ENCODE data around the gene RPSA. TPM values are rescaled to one million over a fixed set of nuclear protein-coding genes. Genes with fewer than 3 reads are reported as not detected.

The RPSA gene
- total and polyA plus RNA-seq, 2 of the 4 experiments (the other 2 are of a cell fraction), result 1,415 to 2,710 TPM

DNA sequence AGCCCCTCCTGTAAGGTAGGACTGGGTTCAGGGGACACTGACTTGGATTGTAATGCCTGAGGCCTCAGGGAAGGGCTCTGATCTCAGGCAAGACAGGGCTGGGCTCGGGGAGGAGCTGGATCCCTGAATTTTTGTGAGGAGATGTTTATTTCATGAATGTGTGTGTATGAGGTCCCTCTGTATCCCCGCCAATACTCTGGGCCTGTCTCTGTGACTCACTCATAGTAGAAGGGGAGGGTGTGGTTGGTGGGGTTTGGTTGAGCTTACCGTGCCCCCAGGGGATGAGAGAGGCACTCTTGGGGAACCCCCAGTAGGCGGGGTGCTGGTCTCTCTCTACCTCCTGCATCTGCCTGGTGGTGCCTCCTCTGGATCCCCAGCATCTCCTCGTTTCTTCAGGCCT lies 28.1 kb downstream of the RPSA start:
- in situ Hi-C loops (cut with MboI; ENCODE audit: low sequenced_read_pairs) (no loop called here), dilution Hi-C loops (cut with HindIII; ENCODE audit: low sequenced_read_pairs, unreplicated experiment) (no loop called here), intact Hi-C loops (cut with micrococcal nuclease) (no loop called here)
- Histone ChIP-seq H3K23ac (ENCODE audit: low read depth, low read length) (no peak overlapping the region), H4K8ac (ENCODE audit: low read depth in 2 of 2, low read length in 2 of 2) (peak overlapping the region; percentile 70 to 86; a peak in 3 of 4 replicates), H2BK15ac (ENCODE audit: low read depth, low read length) (no peak overlapping the region), H3K4me2 (ENCODE audit: low read depth, low read length) (no peak overlapping the region), H2AK5ac (ENCODE audit: low read depth, low read length) (no peak overlapping the region), H2BK5ac (ENCODE audit: low read depth, low read length, poor library complexity, severe bottlenecking) (no peak overlapping the region), H2BK120ac (ENCODE audit: low read depth, low read length) (peak overlapping the region; percentile 68), H4K20me1 (ENCODE audit: insufficient read depth, low read length) (no peaks in the 10 kb centered on the region), H2AK9ac (replicated peaks; ENCODE audit: low read depth, low read length, poor library complexity) (no peak overlapping the region), H2AFZ (replicated peaks; ENCODE audit: low read length, poor library complexity) (peak overlapping the region; percentile 93), H3K27ac (ENCODE audit: insufficient read depth, low read length) (no peak overlapping the region), H4K91ac (ENCODE audit: insufficient read depth, low read depth, low read length) (no peak overlapping the region), H3K79me1 (ENCODE audit: low read depth in 1 of 2, low read length in 2 of 2) (no peaks in the 10 kb centered on the region), H3K4me3 (ENCODE audit: insufficient read depth, low read depth, low read length) (no peak overlapping the region), H3K4me1 (ENCODE audit: control insufficient read depth, insufficient read depth, low read length) (peaks cover 5% of the 10 kb centered on the region), H3K9me1 (ENCODE audit: insufficient read depth, low read length) (peaks cover 4% of the 10 kb centered on the region; the same call in 1 of the 2 replicates), H3K18ac (ENCODE audit: low read depth, low read length) (no peak overlapping the region), H4K5ac (ENCODE audit: low read depth, low read length) (peak overlapping the region; percentile 71), H3K4ac (ENCODE audit: low read depth, low read length) (no peak overlapping the region), H2BK20ac (ENCODE audit: low read depth, low read length) (0 out of 2 replicates have a peak overlapping the region, but pooled peaks have one; percentile 17), H3K14ac (replicated peaks; ENCODE audit: low read depth, low read length) (0 out of 2 replicates have a peak overlapping the region, but pooled peaks have one; percentile 35), H3K9ac (ENCODE audit: low read depth, low read length) (no peak overlapping the region), H3K9me3 (ENCODE audit: control insufficient read depth, insufficient read depth, low read length) (no peaks in the 10 kb centered on the region), H3K27me3 (ENCODE audit: control insufficient read depth, insufficient read depth, low read length) (no peaks in the 10 kb centered on the region), H3K36me3 (ENCODE audit: control insufficient read depth, insufficient read depth, low read length) (no peaks in the 10 kb centered on the region), H3K56ac (ENCODE audit: extremely low read depth, insufficient read depth, low read length) (no peak overlapping the region)
- no CpG with 5 or more reads among the region's 5 CpGs for WGBS, 2 experiments (ENCODE audit: extremely low coverage in 2 of 2, insufficient read length in 1 of 2)
- ATAC-seq (ENCODE audit: low read depth) (peak; percentile 50), DNase-seq (peak; percentile 27)
- POLR2A ChIA-PET (ENCODE audit: unreplicated experiment), result no interaction called here
- BruUV-seq (replicated peaks), result no TSS peak
- CTCF ChIA-PET, result interaction anchor here (1.3 kb wide), 1 partner anchor 13 kb away, joined by 5 read pairs; no protein-coding TSS in a partner anchor
- no peak for TF ChIP-seq NFE2L2 (IDR thresholded peaks at IDR 0.05; ENCODE audit: low read depth, low read length)
- TF ChIP-seq CHD1 (IDR thresholded peaks at IDR 0.05; ENCODE audit: low read depth, low read length), result no peak
- TF ChIP-seq RCOR1 (IDR thresholded peaks at IDR 0.05; ENCODE audit: insufficient replicate concordance, low read length), result no peak
- no peak for TF ChIP-seq MAFK (IDR thresholded peaks at IDR 0.05; ENCODE audit: low read depth, low read length)
- TF ChIP-seq FOS (IDR thresholded peaks at IDR 0.05; ENCODE audit: low read depth, low read length), result no peak
- TF ChIP-seq SMC3 (IDR thresholded peaks at IDR 0.05; ENCODE audit: low read depth, low read length), result no peak
- no peak for TF ChIP-seq POLR2A (IDR thresholded peaks at IDR 0.05; ENCODE audit: low read depth, low read length)
- TF ChIP-seq RFX5 (IDR thresholded peaks at IDR 0.05; ENCODE audit: low read depth, low read length), result no peak
- TF ChIP-seq MXI1 (IDR thresholded peaks at IDR 0.05; ENCODE audit: borderline replicate concordance, low read depth, low read length), result no peak
- TF ChIP-seq, protein P1, sequence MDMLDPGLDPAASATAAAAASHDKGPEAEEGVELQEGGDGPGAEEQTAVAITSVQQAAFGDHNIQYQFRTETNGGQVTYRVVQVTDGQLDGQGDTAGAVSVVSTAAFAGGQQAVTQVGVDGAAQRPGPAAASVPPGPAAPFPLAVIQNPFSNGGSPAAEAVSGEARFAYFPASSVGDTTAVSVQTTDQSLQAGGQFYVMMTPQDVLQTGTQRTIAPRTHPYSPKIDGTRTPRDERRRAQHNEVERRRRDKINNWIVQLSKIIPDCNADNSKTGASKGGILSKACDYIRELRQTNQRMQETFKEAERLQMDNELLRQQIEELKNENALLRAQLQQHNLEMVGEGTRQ (IDR thresholded peaks at IDR 0.05; ENCODE audit: low read depth, low read length), result no peak
- no peak for TF ChIP-seq CEBPB (IDR thresholded peaks at IDR 0.05; ENCODE audit: low read depth, low read length)
- no peak for TF ChIP-seq CTCF (conservative IDR thresholded peaks at IDR 0.05; ENCODE audit: low read depth, low read length)
- no peak for TF ChIP-seq RAD21 (IDR thresholded peaks at IDR 0.05; ENCODE audit: low read length)
